Retina (tissue), 1 donor: ENCODE measurements around the gene IGF2BP1.
"Not testable (repeated sequence)": the region's sequence is repeated elsewhere in the genome, so short reads cannot be mapped to it uniquely, and the experiment has no call there.

Experiments
- DNase-seq: peaks from one replicate; pipeline ENCODE4 v3.0.0-alpha.2; 2016

Gene IGF2BP1

DNA sequence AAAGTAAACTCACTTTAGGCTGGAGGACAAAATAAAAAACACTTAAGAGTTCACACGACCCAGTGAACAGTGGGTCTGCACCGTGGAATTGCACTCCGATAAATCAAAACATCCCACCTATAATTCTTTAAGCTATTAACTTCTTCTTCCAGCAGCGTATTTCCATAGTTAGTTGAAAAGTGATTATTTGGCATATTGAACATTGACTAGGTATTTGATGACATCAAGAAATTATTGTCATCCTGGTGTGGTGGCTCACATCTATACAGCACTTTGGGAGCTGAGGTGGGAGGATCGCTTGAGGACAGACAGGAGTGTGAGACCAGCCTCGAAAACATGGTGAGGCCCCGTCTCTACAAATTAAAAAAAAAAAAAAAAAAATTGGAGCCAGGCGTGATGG lies 23.4 kb downstream of the IGF2BP1 start:
- DNase-seq, result no peak

DNA sequence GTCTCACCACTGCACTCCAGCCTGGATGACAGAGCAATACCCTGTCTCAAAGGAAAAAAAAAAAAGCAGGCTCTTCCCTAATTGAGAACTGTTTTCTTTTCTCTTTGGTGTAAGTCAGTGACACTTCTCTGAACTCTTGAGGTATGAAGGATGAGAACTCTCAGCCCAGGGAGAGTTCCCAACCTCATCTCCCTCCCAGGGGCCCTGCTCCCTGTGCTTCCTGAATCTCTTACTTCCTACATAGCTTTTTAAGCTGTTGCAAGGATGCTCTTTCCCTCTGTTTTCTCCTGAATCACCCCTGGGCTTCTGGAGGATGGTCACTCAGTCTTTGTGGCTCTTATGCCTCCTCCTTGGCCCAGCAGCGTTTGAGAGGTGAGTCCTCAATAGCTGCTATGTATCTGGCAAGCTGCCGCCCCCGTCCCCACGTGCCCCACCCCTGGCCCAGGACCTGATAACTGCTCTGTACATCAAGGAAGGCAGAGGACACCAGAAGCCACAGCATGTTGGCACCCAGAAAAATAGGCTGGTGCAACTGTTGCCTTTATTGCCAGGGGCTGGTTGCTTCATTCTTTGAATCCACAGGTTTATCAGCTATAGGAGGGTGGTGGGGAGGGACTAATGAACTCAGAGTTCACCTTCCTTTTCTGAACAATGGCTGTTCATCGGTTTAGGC lies 24.0 kb downstream of the IGF2BP1 start:
- DNase-seq, result peak; percentile 7

DNA sequence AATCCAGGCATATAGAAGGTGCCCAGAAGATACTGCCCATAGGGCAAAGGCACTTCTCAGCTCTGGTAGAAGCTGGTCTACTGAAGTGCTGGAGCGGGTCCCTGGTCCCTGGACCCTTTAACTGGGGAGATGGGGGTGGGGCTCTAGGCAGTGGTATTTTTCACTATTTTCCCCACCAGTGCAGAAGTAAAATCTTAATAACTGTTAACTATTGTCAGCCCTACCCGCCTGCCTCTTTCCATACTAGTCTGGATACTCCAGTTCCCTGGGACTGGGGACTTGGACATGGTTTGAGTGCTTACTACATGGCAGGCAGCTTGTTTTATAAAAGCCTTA lies 24.6 kb downstream of the IGF2BP1 start:
- no peak for DNase-seq

DNA sequence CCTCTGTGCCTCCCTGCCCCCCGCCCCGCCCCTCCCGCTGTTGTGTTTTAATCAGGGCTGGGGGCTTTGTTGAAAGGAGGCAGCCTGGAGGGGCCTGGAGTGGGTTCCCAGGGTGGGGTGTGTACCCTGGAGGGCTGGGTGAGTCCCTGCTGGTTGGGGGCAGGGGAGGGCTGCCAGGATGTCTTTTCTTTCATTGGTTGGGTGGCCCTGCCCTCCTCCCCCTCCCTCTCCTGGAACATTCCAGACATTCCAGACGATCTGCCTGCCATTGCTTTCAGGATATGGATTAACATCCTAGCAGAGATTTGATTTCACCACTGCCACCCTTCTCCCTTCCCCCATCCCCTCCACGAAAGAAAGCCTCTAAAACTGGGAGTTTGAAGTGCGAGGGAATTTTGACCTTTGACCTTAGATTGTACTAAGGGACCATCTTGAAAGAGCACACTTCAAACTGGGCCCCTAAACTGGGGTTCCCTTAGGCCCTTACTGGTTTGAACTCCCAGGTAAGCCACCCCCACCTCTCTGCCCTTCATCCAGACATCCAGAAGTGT lies 25.3 kb downstream of the IGF2BP1 start:
- peak; percentile 60 for DNase-seq

DNA sequence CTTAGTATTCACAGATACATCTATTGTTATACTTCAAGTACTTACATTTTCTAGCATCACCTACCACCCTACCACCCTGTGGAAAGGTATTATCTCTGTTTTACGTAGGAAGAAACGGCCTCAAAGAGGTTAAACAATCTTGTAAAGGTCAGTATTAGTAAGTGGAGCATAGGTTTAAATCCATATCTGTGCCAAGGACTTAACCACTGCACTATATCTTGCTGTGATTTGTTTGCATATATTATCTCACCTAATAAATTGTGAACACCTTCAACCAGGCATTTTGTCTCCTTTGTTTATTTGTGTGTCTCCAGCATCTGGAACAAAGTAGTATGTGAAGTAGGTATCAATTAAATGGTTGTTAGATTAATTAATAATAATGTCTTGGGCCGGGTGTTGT lies 27.3 kb downstream of the IGF2BP1 start:
- DNase-seq, result no peak

DNA sequence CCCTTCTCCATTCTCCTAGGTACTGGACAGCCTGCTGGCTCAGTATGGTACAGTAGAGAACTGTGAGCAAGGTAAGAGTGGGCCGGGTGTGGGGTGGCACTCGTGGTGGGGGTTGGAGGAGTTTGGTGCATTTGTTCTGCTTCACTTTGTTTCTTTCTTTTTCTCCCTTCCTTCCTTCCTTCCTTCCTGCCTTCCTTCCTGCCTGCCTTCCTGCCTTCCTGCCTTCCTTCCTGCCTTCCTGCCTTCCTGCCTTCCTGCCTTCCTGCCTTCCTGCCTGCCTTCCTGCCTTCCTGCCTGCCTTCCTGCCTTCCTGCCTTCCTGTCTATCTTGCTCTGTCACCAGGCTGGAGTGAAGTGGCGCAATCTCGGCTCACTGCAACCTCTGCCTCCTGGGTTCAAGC lies 29.3 kb downstream of the IGF2BP1 start:
- DNase-seq, result not testable (repeated sequence)

DNA sequence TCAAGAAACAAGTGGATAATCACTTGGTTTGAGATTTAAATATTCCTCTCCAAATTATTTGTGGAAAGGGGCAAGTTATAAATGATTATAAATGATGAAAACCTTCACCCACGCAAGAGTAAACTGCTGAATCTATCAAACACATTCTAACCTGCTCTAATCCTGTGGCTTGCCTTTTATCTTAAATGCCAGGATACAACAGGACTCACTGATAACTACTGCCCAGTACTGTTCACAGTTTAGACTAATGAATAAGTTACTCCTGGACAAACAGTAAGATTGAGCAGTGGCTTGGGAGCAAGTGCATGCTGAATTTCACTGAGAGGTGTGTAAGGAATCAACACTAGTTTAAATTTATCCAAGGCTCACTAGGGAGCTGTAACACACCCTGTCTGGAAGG lies 31.1 kb downstream of the IGF2BP1 start:
- no peak for DNase-seq

DNA sequence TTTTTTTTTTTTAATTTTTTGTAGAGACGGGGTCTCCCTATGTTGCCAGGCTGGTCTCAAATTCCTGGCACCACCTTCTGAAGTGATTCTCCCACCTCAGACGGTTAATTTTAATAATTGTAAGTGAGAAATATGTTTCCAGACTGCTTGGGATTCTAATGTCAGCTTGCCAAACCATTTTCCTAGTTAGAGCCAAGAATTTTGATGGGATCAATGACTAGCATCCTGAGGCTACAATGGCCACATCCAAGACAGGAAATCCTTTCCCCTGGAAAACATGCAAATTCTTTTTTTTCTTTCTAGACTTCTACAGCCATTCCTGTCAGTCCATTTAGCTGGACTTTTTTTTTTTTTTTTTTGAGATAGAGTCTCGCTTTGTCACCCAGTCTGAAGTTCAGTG lies 32.6 kb downstream of the IGF2BP1 start:
- no peak for DNase-seq

DNA sequence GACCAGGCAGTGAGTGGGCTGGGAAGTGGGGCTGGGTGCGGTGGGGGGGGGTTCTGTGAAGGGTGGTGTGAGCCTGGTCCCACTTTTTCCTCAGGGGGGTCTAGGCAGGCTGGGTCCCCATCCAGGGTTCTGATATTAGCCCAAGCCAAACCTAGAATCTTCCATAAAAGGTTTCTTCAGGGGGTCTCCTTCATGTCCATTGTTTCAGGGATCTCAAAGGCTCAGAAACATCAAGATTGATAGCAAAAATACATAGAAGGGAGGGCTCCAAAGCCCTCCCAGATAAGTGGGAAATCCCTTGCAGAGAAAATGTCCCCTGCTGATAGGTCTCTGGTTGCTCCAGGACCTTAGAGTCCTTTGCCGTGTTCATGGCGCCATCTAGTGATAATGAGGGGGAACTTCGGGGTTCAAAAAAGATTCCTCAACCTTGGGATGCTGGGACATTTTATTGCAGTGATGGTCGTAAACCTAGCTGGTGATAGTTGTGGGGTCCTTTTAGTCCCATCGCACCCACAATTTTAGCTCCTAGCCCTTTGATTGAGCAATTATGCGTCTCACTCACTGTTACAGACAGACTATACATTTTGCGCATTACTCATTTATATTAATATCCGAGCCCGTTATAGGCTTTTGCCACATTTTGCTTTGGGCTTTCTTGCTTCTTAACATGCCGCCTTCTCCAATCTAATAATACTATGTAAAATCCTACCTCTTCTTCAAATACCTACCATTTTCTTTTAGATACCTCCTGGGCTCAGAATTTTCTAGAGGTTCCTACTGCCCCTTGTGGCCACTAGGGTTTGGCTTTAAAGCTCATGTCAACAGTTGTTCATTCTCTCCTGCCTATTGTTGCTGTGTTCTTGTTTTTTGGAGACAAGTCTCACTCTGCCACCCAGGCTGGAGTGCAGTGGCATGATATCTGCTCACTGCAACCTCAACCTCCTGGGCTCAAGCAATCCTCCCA lies 35.1 kb downstream of the IGF2BP1 start:
- DNase-seq, result peak; percentile 87

DNA sequence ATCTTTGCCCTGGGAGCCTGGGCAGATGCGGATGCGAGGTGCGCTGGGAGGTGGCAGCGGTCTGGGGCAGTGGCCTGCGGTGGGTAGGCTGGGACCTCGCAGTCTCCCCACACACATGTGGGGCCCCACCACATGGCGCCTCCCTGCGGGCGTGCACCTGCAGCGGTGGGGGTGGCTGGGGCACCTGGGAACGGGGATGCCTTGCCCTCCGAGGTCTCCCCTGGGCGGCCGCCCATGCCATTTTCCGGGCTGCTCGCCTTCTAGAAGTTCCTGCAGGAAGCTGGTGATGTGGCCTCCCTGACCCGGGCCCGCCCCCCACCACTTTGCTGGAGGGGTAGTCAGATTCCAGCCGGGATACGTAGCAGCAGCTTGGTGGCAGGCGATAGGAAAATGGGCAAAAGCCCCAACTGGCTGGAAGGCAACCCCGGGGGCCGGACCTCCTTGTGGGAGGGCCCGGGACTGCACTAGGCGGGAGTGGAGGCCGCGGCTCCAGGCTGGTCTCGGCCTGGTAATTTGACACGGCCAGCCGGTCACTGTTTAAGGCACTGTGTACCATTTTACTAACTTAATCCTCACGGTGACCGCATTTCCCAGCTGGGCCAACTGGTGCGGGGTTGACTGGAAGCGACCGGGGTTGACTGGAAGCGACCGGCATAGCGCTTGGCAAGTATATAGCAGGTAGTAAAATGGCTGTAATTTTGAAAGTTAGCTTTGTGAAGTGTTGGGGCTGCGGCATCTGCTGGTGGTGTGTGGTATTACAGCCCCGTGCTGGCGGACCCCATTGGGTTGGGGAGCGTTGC lies 38.5 kb downstream of the IGF2BP1 start:
- DNase-seq, result peak; percentile 81

DNA sequence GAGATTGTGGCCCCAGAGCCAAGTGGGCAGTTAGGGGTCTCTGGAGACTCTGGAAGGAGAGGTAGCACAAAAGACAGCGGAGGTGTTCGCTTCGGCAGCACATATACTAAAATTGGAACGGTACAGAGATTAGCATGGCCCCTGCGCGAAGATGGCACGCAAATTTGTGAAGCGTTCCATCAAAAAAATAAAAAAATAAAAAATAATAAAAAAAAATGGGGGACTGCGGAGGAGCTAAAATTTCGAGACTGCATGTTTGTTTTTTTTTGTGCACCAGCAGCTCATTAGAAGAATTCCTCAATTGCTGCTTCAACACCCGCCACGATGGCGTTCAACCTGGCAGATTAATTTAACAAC lies 39.1 kb downstream of the IGF2BP1 start:
- no peak for DNase-seq

DNA sequence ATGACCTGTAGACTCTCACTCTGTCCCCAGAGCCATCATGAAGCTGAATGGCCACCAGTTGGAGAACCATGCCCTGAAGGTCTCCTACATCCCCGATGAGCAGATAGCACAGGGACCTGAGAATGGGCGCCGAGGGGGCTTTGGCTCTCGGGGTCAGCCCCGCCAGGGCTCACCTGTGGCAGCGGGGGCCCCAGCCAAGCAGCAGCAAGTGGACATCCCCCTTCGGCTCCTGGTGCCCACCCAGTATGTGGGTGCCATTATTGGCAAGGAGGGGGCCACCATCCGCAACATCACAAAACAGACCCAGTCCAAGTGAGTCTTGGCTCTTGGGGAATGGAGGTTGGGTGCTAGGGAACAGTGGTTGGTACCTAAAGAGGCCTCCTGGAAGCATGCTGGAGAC lies 41.0 kb downstream of the IGF2BP1 start:
- no peak for DNase-seq

DNA sequence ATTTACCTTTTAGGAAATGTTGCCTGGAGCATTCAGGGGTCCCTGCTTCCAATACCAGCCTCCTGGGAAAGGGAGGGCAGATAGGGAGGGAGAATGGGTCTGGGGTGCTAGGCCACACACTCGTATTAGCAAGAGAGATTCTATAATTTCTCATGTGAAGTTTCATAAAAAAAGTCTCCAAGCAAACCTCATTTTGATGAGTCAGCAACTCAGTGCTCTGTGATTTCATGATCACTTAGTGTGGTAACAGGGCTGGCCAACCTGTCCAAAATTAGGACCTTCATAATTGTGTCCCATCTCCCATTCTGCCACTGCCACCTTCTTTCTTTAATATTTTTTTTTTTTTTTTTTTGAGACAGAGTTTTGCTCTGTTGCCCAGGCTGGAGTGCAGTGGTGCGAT lies 41.4 kb downstream of the IGF2BP1 start:
- no peak for DNase-seq

DNA sequence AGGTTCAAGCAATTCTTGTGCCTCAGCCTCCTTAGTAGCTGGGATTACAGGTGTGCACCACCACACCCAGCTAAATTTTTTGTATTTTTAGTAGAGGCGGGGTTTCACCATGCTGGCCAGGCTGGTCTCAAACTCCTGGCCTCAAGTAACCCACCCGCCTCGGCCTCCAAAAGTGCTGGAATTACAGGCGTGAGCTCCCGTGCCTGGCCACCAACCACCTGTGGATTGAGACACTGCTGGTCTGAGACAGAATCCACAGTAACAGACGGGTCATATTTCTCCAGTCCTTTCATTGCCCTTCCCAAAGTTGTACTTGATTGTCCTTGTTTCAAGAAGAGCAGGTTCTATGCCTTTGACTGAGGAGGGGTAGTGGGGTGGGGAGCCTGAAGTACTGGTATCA lies 42.3 kb downstream of the IGF2BP1 start:
- not testable (repeated sequence) for DNase-seq

DNA sequence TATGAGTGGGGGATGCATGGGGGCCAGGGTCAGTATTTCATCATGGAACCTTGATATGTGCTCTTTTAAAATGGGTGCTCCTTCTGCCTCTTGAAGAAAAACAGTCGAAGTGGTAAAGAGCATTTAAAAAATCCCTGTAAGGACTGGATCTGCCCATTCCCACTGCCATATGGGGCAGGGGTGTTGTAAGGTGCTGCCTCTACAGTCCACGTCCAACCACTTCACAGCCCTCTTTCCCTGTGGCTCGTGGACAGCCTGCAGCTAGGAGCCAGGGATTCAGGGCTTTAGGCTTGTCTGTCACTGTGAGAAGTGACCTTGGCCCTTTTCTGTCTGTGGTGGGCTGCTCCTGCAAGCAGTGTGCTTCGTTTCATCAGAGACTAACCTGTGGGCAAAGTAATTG lies 44.3 kb downstream of the IGF2BP1 start:
- DNase-seq, result no peak

DNA sequence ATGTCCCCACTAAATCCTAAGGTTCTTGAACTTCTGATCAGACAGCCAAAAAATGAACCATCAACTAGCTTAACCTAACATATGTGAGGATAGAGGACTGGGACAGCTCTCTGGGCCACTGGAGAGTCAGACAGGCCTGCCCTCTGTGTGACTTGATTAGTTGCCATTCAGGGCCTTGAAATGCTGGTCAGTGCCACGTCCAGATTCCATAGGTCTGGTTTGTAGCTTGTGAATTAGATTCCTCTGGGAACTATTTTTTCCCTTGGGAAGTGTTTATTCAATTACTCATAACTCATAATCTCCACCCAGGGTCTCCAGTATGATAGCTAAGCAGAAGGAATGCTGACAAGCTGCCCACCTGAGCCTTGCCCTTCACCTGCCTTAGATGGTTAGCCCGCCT lies 48.2 kb downstream of the IGF2BP1 start:
- DNase-seq, result no peak

DNA sequence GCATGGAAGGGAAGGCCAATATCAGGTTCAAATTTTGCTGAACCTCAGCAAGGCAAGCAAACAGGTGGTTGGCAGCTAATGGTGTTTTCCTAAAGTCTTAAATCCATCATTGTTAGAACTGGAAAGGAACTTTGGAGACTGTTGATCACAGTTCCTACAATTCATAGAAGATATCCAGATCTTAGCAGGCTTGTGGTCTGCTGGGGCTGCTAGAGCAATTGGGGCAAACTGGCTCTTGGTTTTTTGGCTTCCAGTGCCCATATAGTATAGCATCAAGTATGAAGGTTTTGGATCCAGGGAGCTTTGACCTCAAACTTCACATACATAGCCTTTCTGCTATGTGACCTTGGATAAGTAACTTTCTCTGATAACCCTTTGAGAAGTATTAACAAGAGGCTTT lies 49.7 kb downstream of the IGF2BP1 start:
- no peak for DNase-seq

DNA sequence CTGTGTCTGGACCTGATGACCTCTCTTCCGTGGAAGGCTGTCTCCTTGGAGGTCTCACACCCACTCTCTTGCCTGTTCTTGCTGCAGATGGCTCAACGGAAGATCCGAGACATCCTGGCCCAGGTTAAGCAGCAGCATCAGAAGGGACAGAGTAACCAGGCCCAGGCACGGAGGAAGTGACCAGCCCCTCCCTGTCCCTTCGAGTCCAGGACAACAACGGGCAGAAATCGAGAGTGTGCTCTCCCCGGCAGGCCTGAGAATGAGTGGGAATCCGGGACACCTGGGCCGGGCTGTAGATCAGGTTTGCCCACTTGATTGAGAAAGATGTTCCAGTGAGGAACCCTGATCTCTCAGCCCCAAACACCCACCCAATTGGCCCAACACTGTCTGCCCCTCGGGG lies 52.1 kb downstream of the IGF2BP1 start:
- no peak for DNase-seq

DNA sequence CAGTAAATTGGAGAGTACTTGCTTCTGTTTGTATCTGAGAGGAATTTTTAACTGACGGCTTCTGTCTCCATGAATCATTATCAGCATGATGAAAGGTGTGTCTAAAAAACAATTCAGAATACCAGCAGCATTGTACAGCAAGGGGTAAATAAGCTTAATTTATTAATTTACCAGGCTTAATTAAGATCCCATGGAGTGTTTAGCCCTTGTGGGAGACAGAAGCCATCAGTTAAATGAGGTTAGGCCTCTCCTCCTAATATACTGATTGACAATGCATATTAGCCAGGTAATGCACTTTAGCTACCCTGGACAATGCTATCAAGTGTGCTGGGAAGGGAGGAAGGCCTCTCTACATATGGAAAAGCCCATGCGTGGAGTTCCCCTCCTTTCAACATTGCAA lies 53.4 kb downstream of the IGF2BP1 start:
- DNase-seq, result no peak

DNA sequence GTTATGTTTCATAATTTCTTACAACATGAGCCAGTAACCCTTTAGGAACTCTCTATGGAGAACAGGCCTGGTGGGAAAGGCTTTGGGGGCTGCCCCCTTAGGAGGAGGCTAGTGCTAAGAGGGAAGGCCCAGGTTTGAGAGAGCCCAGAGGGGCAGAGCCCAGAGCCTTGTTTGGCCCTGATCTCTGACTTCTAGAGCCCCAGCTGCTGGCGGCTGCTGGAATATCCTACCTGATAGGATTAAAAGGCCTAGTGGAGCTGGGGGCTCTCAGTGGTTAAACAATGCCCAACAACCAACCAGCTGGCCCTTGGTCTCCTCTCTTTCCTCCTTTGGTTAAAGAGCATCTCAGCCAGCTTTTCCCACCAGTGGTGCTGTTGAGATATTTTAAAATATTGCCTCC lies 54.1 kb downstream of the IGF2BP1 start:
- no peak for DNase-seq

DNA sequence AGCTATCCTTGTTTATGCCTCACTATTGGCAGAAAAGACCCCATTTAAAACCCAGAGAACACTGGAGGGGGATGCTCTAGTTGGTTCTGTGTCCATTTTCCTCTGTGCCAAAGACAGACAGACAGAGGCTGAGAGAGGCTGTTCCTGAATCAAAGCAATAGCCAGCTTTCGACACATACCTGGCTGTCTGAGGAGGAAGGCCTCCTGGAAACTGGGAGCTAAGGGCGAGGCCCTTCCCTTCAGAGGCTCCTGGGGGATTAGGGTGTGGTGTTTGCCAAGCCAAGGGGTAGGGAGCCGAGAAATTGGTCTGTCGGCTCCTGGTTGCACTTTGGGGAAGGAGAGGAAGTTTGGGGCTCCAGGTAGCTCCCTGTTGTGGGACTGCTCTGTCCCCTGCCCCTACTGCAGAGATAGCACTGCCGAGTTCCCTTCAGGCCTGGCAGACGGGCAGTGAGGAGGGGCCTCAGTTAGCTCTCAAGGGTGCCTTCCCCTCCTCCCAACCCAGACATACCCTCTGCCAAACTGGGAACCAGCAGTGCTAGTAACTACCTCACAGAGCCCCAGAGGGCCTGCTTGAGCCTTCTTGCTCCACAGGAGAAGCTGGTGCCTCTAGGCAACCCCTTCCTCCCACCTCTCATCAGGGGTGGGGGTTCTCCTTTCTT lies 56.1 kb downstream of the IGF2BP1 start:
- DNase-seq, result no peak

DNA sequence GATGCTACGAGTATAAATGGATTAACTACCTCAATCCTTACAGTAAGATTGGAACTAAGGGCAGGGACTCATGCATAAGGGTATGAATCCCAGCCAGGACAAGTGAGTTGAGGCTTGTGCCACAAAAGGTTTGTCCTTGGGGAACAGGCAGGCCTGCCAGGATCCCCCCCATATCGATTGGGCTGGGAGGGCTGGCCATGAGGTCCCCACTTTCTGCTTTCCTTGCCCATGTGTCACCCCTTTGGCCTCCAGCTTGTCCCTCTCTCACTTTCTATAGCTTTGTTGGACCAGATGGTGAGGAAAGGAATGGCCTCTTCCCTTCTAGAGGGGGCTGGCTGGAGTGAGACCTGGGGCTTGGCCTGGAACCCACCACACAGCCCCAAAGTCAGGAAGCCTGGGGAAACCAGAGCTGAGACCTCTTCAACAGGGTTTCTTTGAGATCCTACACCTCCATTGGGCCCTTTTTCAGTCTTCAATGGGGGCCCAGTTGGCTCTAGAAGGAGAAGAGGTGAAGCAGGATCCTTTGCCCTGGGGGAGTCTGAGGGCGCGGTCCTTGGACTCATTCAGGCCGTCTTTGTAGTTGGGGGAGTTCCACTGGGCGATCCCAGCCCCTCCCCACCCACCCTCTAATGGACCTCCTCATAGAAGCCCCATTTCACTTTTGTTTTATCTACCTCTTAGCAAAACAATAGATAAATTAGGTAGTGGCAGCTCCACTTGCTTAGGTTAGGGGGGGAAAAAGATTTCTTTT lies 57.3 kb downstream of the IGF2BP1 start:
- DNase-seq, result no peak
